Stimulated activated memory B cell treated with anti-CD40 and anti-IgM and Interleukin-4, amounts not matched to agents 10 μg/mL and 1 μg/mL and 100 μg/mL, for 72 hours (primary cell): ENCODE data around the gene ADD1.
A peak's percentile ranks its signal among the peaks of the same experiment; 100 is the strongest.

Experiments used
- ATAC-seq: fragments of 150-1000 bp; cut with Tn5 transposase; 2 replicates; pipeline ENCODE4 v1.10.0; 2021
- H3K27ac Mint-ChIP-seq: one replicate; pipeline ENCODE4 v1.8.0; 2022; ENCODE audit warnings: mild to moderate bottlenecking, mixed read lengths
- H3K27me3 Mint-ChIP-seq: one replicate; pipeline ENCODE4 v1.8.0; 2022; ENCODE audit warnings: mixed read lengths
- H3K36me3 Mint-ChIP-seq: one replicate; pipeline ENCODE4 v1.8.0; 2022; ENCODE audit warnings: mixed read lengths
- H3K4me1 Mint-ChIP-seq: one replicate; pipeline ENCODE4 v1.8.0; 2022; ENCODE audit warnings: mixed read lengths
- H3K4me3 Mint-ChIP-seq: one replicate; pipeline ENCODE4 v1.8.0; 2022; ENCODE audit warnings: mild to moderate bottlenecking, moderate library complexity, mixed read lengths
- H3K9me3 Mint-ChIP-seq: one replicate; pipeline ENCODE4 v1.8.0; 2022; ENCODE audit warnings: mixed read lengths

The ADD1 gene

DNA sequence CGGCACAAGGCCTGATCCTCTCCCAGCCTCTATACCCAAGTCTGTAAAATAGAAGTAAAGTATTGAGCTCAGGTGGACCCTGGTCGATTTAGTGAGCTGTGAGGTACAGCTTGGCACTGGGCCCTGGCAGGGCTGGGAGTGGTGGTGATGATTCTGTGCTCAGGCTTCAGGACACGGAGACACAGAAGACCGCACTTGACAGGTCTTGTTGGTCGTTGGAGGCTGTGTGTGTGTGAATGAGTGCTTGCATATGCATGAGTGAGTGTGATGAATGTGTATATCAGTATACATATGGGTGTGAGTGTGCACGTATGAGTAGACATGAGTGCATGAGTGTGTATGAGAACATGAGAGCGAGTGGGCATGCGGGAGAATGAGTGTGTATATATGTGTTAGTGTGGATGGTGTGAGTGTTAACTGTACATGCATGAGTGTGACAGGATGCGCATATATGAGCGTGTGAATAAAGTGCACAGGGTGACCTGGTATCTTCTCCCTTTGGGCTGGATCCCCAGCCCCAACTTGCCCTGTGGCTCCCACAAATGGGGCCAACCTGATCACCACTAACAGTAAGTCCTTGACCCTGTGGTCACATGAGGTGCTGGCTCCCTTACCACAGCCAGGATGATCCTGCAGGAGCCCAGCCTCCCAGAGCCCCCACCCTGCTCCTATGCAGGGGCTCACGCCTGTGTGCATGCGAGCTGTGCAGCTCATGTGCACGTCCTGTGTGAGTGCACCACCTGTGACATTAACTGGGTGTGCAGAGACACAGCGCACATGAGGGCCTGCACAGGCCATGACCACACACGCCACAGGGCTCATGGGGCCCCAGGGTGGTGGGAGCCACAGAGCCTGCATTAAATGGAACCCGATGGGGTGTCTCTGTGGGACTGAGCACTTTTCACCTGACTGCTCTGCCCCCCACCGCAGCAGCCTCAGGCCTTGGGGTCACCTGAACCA, 29.9 kb upstream of the ADD1 start:
- no peaks in the 10 kb centered on the region for H3K27me3 Mint-ChIP-seq
- no peak for ATAC-seq
- H3K36me3 Mint-ChIP-seq: peaks cover 11% of the 10 kb centered on the region
- H3K4me3 Mint-ChIP-seq: peak overlapping the region; percentile 82
- no peaks in the 10 kb centered on the region for H3K9me3 Mint-ChIP-seq
- H3K4me1 Mint-ChIP-seq: peaks cover 78% of the 10 kb centered on the region
- peak overlapping the region; percentile 90 for H3K27ac Mint-ChIP-seq

DNA sequence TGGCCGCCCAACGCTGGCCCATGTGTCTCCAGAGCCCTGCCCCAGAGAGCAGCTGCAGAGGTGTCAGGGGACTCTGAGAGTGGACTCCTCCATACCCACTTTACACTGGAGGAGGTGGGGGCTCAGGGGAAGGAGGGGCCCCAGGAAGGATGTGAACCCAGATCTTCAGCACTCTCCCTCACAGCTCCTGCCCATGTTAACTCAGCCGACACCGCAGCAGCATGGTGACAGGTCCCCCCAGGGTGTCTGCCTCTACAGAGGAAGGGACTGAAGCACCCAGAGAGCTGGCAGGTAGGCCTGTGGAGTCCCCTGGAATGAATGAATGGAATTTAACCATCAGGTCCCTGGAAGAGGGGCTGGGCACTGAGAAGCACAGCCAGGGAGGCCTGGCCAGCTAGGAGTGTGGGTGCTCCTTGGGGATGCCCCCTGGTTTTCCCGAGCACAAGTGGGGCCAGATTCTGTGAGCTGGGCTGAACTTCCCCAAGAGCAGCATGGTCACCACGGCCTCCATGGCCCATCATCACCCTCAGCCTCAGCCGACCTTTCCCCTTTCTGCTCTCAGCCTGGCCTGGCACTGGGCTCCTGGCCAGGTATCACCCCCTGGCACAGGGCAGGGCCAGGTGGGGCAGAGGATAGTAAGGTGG, 28.9 kb upstream of the ADD1 start:
- no peak for ATAC-seq
- H3K4me1 Mint-ChIP-seq: peaks cover 79% of the 10 kb centered on the region
- no peaks in the 10 kb centered on the region for H3K27me3 Mint-ChIP-seq
- H3K36me3 Mint-ChIP-seq: peaks cover 11% of the 10 kb centered on the region
- no peaks in the 10 kb centered on the region for H3K9me3 Mint-ChIP-seq
- H3K4me3 Mint-ChIP-seq: no peak overlapping the region
- peak overlapping the region; percentile 0 for H3K27ac Mint-ChIP-seq

DNA sequence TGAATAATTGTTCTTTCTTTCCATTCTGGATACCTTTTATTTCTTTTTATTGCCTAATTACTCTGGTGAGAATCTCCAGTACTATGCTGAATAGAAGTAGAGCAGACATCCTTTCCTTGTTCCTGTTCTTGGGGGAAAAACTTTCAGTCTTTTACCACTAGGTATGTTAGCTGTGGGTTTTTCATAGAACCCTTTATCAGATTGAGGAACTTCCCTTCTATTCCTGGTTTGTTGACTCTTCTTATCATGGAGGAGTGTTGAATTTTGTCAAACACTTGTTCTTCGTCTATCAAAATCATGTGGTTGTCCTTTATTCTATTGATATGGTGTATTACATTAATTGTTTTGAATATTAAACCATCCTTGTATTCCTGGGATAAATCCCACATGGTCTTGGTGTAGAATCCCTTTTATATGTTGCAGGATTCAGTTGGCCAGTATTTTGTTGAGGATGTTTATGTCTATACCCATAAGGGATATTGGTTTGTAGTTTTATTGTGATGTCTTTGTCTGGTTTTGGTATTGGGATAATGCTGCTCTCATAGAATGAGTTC, 27.2 kb upstream of the ADD1 start:
- H3K9me3 Mint-ChIP-seq: no peaks in the 10 kb centered on the region
- no peak for ATAC-seq
- H3K36me3 Mint-ChIP-seq: peaks cover 11% of the 10 kb centered on the region
- peak overlapping the region; percentile 69 for H3K4me3 Mint-ChIP-seq
- peak overlapping the region; percentile 15 for H3K27ac Mint-ChIP-seq
- no peaks in the 10 kb centered on the region for H3K27me3 Mint-ChIP-seq
- peaks cover 72% of the 10 kb centered on the region for H3K4me1 Mint-ChIP-seq

DNA sequence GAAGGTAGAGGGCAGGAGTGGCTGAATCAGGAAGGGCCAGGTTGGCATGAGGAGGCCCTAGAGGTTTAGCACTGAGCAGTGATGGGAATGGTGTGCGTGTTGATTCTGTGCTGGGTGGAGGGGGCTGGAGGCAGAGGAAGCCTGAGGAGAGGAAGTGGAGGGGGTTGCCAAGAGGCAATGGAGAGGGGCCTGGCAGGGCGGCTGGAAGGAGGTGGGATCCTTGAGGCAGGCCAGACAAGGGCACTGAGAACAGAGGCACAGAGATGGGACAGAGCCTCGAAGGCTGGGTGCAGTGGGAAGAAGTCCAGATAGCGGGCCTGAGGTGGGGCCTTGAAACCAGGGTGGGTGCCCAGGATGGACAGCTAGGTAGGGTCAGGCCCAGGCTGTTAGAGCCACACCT, 26.5 kb upstream of the ADD1 start:
- H3K9me3 Mint-ChIP-seq: no peaks in the 10 kb centered on the region
- peak overlapping the region; percentile 69 for H3K4me3 Mint-ChIP-seq
- peaks cover 11% of the 10 kb centered on the region for H3K36me3 Mint-ChIP-seq
- H3K27ac Mint-ChIP-seq: peak overlapping the region; percentile 15
- no peaks in the 10 kb centered on the region for H3K27me3 Mint-ChIP-seq
- H3K4me1 Mint-ChIP-seq: peaks cover 65% of the 10 kb centered on the region
- no peak for ATAC-seq

DNA sequence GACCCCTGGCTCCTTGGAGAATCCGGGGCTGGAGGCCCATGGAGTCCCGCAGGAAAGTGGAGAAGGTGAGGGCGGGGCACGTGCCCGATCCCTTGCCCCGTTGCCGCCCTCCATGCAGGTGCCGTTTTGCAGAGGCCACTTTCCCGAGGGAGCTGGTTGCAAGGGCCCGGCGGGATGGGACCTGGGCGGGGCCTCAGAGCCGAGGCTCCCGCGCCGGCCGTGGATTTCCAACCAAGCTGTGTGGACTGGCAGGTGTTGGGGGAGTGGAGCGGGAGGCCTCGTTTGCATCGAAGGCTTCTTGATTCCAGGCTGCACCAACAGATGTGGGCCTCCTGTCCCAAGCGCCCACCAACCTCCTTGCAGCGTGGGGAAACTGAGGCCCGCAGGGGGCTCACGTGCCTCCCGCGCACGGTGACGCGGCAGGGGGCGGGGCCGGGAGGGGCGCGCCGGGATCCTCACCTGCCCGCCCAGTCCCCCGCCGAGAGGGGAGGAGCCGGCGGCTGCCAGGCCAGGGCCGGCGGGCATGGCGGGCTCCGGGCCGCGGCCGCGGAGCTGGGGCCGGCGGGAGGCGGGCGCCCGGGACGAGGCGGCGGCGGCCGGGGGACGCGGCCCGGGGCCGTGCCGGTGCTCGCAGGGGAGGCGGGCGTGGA, 25.8 kb upstream of the ADD1 start:
- Mint-ChIP-seq H3K9me3 (no peaks in the 10 kb centered on the region), H3K27me3 (no peaks in the 10 kb centered on the region), H3K27ac (peak overlapping the region; percentile 15), H3K4me1 (peaks cover 58% of the 10 kb centered on the region), H3K36me3 (peaks cover 14% of the 10 kb centered on the region), H3K4me3 (peak overlapping the region; percentile 69)
- ATAC-seq: peak; percentile 52

DNA sequence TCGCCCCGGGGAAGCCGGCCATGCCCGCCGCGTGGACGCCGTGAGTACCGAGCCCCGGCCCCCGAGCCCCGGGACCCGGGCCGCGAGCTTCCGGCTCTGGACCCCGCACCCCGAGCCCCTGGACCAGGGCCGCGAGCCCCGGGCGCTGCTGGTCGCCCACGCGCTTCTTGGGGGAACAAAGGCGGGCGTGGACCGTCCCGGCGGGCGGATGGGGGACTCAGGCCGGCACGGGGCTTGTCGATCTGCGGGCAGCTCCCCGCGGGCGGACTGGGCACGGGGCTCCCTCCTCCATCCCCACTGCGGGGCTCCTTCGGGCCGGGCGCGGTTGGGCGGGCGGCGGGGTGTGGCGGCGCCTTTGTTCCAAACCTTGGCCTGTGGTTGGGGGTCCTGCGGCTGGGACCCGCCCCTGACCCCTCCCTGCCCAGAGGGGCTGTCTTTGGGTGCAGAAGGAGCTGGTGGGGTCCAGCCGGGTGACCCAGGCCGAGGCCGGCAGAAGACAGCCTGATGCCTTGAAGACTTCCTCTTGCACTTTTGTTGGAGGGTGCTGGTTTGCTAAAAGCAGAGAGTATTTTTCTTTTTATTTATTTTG, 25.2 kb upstream of the ADD1 start:
- Mint-ChIP-seq H3K4me3 (peak overlapping the region; percentile 55), H3K9me3 (no peaks in the 10 kb centered on the region), H3K4me1 (peaks cover 52% of the 10 kb centered on the region), H3K27me3 (no peaks in the 10 kb centered on the region), H3K36me3 (peaks cover 20% of the 10 kb centered on the region), H3K27ac (no peak overlapping the region)
- peak; percentile 17 for ATAC-seq

DNA sequence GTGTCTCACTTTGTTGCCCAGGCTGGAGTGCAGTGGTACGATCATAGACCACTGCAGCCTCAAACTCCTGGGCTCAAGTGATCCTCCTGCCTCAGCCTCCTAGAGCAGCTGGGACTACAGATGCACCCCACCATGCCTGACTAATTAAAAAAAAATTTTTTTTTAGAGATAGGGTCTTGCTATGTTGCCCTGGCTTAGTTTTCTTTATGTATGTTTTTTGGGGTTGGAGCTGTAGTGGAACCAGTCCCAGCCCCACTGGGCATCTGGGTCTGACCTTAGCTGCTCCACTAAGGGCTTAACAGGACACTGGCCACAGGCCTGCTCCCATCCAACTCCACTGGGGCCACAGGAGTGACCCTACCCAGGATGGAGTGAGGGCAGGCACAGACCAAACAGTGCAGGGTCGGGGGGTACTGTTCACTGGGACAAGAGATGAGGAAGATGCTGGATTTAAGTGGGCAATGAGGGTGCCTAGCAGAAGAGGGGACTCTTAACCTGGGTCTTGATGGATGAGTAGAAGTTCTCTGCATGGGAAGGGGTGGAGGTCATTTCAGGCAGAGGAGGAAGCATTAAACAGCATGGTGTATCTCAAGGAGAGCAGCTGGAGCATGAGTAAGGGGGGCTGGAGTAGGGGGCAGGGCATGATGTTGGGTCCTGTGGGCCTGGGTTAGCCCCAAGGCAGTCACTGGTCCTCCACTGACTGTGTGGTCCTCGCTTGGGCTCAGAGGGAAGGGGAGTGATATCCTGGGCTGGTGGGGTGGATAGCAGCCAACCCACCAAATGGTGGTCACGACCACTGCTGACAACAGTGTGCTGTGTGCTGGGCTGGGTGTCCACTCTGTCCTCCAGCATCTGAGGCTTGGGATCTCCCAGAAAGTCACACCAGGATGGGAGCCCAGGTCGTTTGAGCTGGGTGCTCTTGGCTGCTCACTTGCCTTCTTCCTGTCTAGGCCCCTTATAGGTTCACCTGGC, 24.1 kb upstream of the ADD1 start:
- Mint-ChIP-seq H3K4me1 (peaks cover 41% of the 10 kb centered on the region), H3K4me3 (peak overlapping the region; percentile 55), H3K9me3 (no peaks in the 10 kb centered on the region), H3K36me3 (peaks cover 28% of the 10 kb centered on the region), H3K27ac (no peak overlapping the region), H3K27me3 (no peaks in the 10 kb centered on the region)
- no peak for ATAC-seq

DNA sequence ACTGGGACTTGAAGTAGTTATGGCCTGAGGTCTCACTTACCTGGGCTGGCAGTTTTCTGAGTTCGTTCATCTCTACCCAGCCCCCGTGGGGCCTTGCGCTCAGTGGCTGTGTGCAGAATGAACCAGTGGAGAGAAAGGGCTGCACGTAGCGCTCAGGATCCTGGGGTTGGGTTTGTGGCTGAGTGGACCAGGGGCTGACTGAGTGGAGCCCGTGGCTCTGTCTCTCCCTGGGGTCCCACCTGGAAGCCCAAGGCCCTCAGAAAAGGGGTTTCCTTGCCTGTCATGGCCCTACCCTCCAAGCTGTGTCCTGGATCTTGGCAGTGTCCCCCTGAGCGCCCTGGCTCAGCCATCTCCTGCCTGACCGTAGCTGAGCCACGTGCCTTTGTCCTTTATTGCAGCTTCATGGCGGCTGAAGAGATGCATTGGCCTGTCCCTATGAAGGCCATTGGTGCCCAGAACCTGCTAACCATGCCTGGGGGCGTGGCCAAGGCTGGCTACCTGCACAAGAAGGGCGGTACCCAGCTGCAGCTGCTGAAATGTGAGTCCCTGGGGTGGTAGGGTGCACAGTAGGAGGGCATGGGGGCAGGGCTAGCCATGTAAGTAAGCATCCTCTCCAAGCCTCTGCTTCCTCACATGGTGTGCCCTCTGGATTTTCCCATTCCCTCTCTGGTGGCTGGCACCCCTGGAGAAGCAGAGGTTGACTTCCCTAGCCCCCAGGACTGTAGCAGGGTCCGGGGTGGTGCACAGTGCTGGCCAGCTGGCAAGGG, 23.2 kb upstream of the ADD1 start:
- Mint-ChIP-seq H3K9me3 (no peaks in the 10 kb centered on the region), H3K4me3 (no peak overlapping the region), H3K36me3 (peaks cover 36% of the 10 kb centered on the region), H3K27ac (no peak overlapping the region), H3K4me1 (peaks cover 32% of the 10 kb centered on the region), H3K27me3 (no peaks in the 10 kb centered on the region)
- ATAC-seq: no peak

DNA sequence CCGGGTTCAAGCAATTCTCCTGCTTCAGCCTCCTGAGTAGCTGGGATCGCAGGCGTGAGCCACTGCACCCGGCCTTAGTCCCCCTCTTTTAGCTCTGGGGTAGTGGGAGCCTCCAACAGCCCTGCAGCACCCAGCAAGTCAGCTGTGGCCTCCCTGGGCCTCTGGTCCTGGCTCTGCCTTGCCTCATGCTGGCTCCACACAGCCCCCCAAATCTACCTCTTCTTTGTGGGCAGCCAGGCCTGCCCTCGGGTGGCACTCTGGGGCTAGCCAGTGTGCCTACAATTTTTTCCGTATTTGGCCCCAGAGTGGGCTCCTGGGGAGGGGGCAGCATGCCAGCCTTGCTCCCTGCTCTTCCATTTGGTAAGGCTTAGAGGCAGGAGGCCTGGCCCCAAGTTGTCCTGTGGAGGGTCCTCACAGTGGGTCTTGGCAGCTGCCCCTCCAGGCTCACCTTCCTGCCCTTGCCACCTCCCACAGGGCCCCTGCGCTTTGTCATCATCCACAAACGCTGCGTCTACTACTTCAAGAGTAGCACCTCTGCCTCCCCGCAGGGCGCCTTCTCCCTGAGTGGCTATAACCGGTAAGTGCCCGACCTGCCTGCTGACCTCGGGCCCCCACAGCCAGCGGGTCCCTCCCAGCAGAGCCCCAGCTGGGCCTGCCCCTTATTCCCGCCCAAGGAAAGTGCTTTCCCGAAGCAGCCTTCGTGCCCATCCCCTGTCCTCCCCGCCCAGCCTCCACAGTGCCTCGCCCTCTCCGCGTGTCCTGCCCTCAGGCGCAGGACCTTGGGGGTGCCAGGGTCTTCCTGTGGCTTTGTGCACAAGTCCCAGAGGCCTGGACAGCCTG, 21.0 kb upstream of the ADD1 start:
- Mint-ChIP-seq H3K36me3 (peaks cover 43% of the 10 kb centered on the region), H3K27me3 (no peaks in the 10 kb centered on the region), H3K4me1 (peaks cover 13% of the 10 kb centered on the region), H3K27ac (no peak overlapping the region), H3K9me3 (peaks cover 6% of the 10 kb centered on the region), H3K4me3 (no peak overlapping the region)
- no peak for ATAC-seq

DNA sequence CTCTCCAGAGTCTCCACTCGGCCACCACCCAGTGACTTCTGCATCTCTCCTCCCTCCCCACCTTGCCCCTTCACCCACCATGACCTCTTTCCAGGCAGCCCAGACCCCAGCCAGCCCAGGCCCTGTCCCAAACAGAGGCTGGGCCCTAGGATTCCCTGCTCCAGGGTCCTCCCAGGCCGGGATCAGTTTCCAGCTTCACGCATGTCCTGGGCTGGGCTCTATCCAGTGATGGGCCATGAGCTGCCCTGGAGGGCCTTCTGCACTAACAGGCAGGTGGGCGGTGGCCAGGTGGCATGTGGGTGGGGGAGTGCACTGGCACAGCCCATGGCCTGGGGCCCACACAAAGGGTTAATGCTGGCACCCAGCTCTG, 20.4 kb upstream of the ADD1 start:
- no peak overlapping the region for H3K27ac Mint-ChIP-seq
- peaks cover 15% of the 10 kb centered on the region for H3K4me1 Mint-ChIP-seq
- H3K36me3 Mint-ChIP-seq: peaks cover 49% of the 10 kb centered on the region
- ATAC-seq: no peak
- H3K9me3 Mint-ChIP-seq: peaks cover 6% of the 10 kb centered on the region
- H3K27me3 Mint-ChIP-seq: no peaks in the 10 kb centered on the region
- H3K4me3 Mint-ChIP-seq: no peak overlapping the region

DNA sequence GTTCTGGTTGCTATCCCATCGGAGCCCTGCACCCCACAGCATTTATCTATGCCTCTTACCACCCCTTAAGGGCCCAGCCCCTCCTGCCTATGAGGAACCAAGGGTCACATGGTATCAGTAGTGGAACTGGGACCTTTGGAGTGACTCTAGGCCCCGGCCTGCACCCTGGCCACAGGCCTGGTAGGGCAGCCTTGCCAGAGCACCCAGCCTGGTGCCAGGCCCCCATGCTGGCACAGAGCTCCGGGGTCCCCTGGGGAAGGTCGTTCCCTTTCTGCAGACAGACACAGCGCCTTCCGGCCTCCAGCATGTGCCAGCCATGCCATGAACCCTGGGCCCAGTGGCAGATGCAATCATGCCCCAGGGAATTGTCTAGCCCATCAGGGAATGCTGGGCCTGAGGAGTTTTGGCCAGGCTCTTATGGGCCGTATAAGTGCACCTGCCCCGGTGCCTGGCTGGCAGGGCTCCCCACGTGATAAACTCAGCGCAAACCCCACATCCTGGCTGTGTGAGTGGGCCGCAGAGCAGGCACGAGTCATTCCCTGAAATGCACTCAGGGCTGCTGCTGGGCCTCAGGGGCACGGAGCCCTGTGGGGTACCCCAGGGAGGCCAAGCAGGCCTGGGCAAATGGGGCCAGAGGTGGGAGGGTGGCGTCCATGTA, 19.8 kb upstream of the ADD1 start:
- Mint-ChIP-seq H3K36me3 (peaks cover 55% of the 10 kb centered on the region), H3K27me3 (no peaks in the 10 kb centered on the region), H3K4me1 (peaks cover 20% of the 10 kb centered on the region)

DNA sequence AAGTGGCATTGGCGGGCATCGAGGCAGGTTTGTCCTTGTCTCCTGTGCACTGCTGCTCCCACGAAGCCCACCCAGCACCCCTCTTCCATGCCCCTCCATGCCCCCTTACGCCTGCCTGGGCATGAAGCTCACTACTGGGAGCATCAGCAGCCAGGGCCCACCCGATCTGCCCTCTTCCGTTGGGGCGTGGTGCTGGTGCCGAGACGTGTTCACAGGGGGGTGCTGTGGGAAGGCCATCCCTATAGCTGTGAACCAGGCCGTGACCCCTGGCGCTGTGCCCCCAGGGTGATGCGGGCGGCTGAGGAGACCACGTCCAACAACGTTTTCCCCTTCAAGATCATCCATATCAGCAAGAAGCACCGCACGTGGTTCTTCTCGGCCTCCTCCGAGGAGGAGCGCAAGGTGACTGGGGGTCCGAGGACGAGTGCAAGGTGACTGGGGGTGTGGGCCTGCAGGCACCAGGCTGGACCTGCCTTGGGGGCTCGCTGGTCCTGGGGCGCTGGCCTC, 19.3 kb upstream of the ADD1 start:
- Mint-ChIP-seq H3K27me3 (no peaks in the 10 kb centered on the region), H3K4me3 (no peak overlapping the region), H3K9me3 (peaks cover 6% of the 10 kb centered on the region), H3K27ac (no peak overlapping the region), H3K36me3 (peaks cover 59% of the 10 kb centered on the region), H3K4me1 (peaks cover 19% of the 10 kb centered on the region)
- no peak for ATAC-seq

More for the DNA sequence above, 19.8 kb upstream of the ADD1 start:
- Mint-ChIP-seq H3K27ac (no peak overlapping the region), H3K4me3 (no peak overlapping the region), H3K9me3 (peaks cover 6% of the 10 kb centered on the region)
- ATAC-seq: no peak
